Cardiac fibroblast (primary cell): ENCODE results near the gene CD151.

Experiments
- DNase-seq, 2 donors: peaks; one replicate each; pipeline versions ENCODE4 v3.0.0 to v3.0.0-alpha.2; 2010; ENCODE audit warnings: low read depth in 2 of 2
- H3K4me3 ChIP-seq, 2 donors: replicated peaks in 1 of 2; 1 replicate in 1 of 2; 2 replicates in 1 of 2; pipeline ENCODE4 v1.5.1; 2011; ENCODE audit warnings: low read depth in 2 of 2, low read length in 2 of 2, mild to moderate bottlenecking in 2 of 2, moderate library complexity in 1 of 2
- CTCF ChIP-seq: IDR thresholded peaks from one replicate; pipeline ENCODE4 v1.5.1; 2011; ENCODE audit warnings: low read depth, mild to moderate bottlenecking, low read length, inconsistent platforms

The CD151 gene

GRCh38 chr11:861105-861479 lies 28.3 kb downstream of the CD151 start:
- H3K4me3 ChIP-seq: no peak overlapping the region
- TF ChIP-seq CTCF: no peak
- no peak for DNase-seq

- no peak for DNase-seq
- no peak overlapping the region for H3K4me3 ChIP-seq
- no peak for TF ChIP-seq CTCF
These were observed 29.4 kb downstream of the CD151 start for GRCh38 chr11:862081-862661.

GRCh38 chr11:862696-863022 lies 29.9 kb downstream of the CD151 start:
- TF ChIP-seq CTCF: no peak
- H3K4me3 ChIP-seq: no peak overlapping the region
- no peak for DNase-seq

- no peak for DNase-seq
- no peak for TF ChIP-seq CTCF
- no peak overlapping the region for H3K4me3 ChIP-seq
These were observed 30.5 kb downstream of the CD151 start for GRCh38 chr11:863023-863909.

- no peak for TF ChIP-seq CTCF
- no peak for DNase-seq
- no peak overlapping the region for H3K4me3 ChIP-seq
These were observed 31.4 kb downstream of the CD151 start for GRCh38 chr11:863910-864827.

- no peak for TF ChIP-seq CTCF
- DNase-seq: no peak
- H3K4me3 ChIP-seq: no peak overlapping the region
These were observed 32.1 kb downstream of the CD151 start for GRCh38 chr11:864898-865297.
